Right renal cortex interstitium (tissue), 3 donors: Measurements from ENCODE around the gene UPP1. TPM values are rescaled to one million over a fixed set of nuclear protein-coding genes. Genes with fewer than 3 reads are reported as not detected.
"Not testable (repeated sequence)": the region's sequence is repeated elsewhere in the genome, so short reads cannot be mapped to it uniquely, and the experiment has no call there.

Source experiments
- DNase-seq, 3 donors: peaks; one replicate each; pipeline ENCODE4 v3.0.0-alpha.2; 2013; ENCODE audit warnings: low read depth in 3 of 3, low spot score in 2 of 3
- polyA plus RNA-seq, 3 donors: library from polyadenylated mRNA; unstranded; fragments of 120-200 nt; gene quantifications; one replicate each; pipeline ENCODE4 v1.2.1, GENCODE V29; 2013; ENCODE audit not compliant: insufficient read length in 3 of 3

The UPP1 gene
- polyA plus RNA-seq, 3 donors: 10.9 to 13.0 (median 10.9) TPM

GRCh38 chr7:48108959-48109847 is 20.1 kb downstream of the UPP1 start:
- DNase-seq: no peak

- DNase-seq: peak in 1 of 3 donors; percentile 43
Observed at GRCh38 chr7:48109848-48110663, 21.0 kb downstream of the UPP1 start.

- DNase-seq: no peak
Observed at GRCh38 chr7:48110868-48111267, 21.8 kb downstream of the UPP1 start.

GRCh38 chr7:48111596-48111995 is 22.5 kb downstream of the UPP1 start:
- DNase-seq: no peak

DNA sequence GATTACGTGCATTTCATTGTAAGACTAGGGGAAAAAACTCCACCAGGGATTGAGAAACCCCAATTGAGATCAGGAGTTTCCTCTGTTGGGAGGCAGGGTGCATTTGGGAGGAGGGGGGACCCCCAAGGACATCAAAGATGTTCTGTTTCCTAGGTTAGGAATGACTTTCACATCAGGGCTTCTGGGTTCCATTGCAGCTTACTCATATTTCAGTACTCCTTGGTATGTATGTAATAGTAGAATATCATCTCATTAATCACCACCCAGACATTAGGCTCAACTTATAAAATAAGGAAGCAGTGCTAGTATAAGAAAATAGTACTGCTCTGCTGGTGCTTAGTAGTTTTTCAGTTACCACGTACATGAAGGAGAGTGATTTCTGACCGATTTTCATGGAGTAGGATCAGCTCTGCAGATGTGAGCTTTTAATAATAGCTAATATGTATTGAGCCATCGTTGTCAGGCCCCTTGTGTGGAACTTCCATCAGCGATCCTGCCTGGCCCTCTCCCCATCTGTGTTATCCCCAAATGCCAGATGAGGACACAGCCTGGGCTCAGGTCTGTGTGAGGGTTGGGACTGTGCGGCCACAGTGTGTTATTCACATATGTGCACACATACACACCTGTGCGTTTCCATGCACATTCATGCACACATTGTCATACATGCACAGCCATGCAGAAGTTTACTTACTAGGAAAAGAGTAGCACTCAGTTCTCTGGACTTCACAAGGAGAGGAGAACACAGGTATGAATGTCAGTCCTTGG is 23.5 kb downstream of the UPP1 start:
- DNase-seq: no peak

- no peak for DNase-seq
Observed at GRCh38 chr7:48113275-48113674, 24.2 kb downstream of the UPP1 start.

DNA sequence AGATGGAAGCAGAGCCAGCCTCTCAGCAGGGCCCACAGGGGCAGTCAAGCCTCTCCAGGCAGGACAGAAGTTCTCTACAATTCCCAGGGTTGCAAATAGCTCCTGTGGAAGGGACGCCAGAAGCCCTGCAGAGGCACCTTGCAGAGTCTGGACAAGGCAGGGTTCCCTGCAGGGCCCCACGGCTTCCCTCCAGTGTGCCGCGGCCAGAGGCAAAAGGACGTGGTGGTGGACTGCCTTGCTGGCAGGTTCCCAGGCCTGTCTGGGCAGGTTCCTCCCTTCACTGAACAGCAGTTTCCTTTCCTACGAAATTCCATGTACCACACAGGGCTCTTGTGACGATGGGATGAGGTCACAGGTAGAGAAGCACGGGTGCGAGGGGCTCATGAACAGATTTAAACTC is 25.1 kb downstream of the UPP1 start:
- no peak for DNase-seq

GRCh38 chr7:48114589-48114988 is 25.5 kb downstream of the UPP1 start:
- no peak for DNase-seq

- no peak for DNase-seq
Observed at GRCh38 chr7:48116043-48116442, 27.0 kb downstream of the UPP1 start.

DNA sequence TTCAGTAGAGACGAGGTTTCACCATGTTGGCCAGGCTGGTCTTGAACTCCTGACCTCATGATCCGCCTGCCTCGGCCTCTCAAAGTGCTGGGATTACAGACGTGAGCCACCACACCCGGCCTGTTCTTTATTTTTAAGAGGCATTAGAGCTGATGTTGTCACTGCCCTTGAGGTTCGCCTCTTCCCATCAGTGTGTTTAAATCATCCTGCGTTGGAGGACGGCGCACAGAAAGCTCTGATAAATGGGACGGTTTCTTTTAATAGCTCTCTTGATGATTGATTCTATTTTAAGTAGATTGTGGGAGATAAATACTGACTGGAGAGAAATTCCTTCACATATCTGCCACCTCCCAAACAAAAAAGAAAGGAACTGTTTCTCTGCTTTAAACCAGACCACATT is 29.0 kb downstream of the UPP1 start:
- DNase-seq: no peak

GRCh38 chr7:48120536-48120935 is 31.5 kb downstream of the UPP1 start:
- not testable (repeated sequence) for DNase-seq

DNA sequence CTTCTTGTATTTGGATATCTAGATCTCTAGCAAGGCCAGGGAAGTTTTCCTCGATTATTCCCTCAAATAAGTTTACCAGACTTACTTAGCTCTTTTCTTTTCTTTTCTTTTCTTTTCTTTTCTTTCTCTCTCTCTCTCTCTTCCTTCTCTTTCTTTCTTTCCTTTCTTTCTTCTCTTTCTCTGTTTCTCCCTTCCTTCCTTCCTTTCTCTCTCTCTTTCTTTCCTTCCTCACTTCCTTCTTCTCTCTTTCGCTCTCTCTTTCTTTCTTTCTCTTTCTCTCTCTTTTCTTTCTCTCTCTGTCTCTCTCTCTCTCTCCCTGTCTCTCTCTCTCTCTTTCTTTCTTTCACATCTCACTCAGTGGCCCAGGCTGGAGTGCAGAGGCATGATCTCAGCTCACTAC is 37.0 kb downstream of the UPP1 start:
- no peak for DNase-seq

- DNase-seq: no peak
Observed at GRCh38 chr7:48130658-48131108, 41.6 kb downstream of the UPP1 start.

DNA sequence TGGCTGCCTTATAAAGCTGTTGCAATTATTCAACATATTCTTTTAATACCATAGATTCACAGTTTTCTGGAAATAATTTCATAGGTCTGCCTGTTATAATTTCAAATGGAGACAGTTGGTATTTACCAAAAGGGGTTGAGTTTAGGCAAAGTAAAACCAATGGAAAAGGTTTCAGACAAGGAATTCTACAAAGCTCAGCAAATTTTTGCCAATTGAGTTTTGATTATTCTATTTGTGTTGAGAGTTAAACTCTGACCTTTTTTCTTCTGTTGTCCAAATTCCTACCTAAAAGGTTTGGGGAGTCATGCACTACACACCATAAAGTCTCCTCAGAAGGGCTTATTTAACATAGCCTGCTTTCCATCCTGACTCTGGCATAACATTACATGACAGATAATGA is 43.7 kb downstream of the UPP1 start:
- no peak for DNase-seq

DNA sequence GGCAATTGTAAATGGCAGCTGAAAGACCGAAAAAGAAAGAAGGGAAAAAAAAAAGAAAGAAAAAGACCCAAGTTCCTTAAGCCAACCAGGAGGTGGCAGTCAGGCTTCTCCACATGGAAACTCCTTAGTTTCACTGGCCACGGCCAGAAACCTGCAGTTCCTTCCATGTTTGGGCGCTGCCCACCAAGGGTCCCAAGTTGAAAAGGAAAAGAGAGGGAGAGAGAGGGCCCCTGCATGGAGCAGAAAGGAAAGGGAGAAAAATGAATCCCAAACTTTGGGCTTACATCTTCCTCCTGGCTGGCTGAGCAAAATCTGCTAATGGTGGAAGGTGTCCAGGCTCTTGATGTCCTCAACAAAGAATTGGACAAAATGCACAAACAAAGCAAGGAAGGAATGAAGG is 50.4 kb downstream of the UPP1 start:
- DNase-seq: no peak

DNA sequence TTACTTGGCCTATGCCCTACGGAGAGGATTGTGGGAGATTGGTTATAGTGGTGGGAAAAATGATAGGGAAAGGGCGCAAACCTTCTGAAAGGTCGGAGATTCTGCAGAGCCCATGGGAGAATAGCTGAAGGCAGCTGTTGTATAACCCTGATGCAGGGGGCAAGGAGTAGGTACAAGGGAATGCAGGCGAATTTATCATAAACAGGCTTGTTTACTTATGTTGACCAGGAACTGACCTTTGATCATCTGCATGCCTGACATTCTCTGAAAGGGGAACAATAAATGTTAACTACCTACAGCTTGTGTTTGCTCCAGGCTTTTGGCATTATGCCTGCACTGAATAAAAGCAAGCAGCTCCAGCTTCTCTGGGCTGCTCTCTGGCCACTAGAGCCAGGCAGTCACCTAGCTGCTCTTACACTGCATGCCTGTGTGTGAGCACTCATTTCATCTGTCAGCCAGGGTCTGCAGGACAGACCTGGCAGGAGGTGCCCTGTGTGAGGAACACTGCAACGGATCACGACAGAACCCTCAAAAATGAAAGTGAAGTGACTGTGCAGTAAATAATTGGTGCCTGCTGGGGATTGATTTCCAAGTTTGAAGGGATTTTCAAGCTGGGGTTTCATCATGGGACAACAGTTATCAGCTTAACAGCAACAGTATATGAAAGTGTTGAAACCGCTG is 51.1 kb downstream of the UPP1 start:
- no peak for DNase-seq

GRCh38 chr7:48141521-48141920 is 52.5 kb downstream of the UPP1 start:
- DNase-seq: no peak

DNA sequence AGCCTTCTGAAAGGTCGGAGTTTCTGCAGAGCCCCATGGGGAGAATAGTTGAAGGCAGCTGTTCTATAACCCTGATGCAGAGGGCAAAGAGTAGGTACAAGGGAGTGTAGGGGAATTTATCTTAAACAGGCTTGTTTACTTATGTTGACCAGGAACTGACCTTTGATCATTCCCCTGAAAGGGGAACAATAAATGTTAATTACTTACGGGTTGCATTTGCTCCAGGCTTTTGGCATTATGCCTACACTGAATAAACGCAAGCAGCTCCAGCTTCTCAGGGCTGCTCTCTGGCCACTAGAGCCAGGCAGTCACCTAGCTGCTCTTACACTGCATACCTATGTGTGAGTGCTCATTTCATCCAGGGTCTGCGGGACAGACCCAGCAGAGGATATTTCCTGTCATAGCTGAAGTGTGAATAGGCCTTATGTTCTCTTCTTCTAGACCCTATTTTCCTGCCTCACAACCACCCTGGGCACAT is 55.3 kb downstream of the UPP1 start:
- no peak for DNase-seq

DNA sequence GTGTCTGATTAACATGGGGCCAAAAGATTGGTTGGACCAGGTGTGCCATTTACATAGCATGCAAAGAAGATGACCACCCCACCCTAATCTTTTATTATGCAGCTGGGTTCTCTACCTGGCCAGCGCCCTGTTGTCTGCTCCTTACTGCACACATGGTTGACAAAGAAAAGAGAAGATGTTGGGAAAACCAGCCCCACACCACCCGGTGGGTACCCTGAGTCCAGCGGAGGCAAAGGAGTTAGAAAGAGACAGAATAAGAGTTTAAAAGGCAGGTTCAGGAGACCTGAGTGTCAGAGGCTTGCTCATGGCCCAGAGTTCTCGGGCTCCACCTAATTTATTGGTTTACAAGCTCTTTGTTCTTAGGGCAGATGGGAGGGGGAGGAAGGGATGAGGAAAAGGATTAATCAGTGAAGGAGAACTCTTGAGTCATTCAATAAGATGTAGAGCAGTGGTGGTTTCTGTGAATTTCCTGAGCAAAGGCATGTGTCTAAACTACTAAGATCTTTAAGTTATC is 58.1 kb downstream of the UPP1 start:
- DNase-seq: no peak

- not testable (repeated sequence) for DNase-seq
Observed at GRCh38 chr7:48147690-48148089, 58.6 kb downstream of the UPP1 start.
